GM13976 (cell line): Measurements from ENCODE around the gene C4orf50.
"Not testable (repeated sequence)": the region's sequence is repeated elsewhere in the genome, so short reads cannot be mapped to it uniquely, and the experiment has no call there.

ENCODE experiments used
- DNase-seq: peaks from one replicate; pipeline ENCODE4 v3.0.0; 2012; ENCODE audit warnings: low spot score
- CTCF ChIP-seq: IDR thresholded peaks from 2 replicates; pipeline ENCODE4 v1.5.1; 2012; ENCODE audit warnings: borderline replicate concordance, mild to moderate bottlenecking; ENCODE audit not compliant: insufficient read depth; ENCODE audit errors: extremely low read depth, missing control alignments, control extremely low read depth
- in situ Hi-C: fragments of 300-500 bp; cut with MboI; formaldehyde crosslinking; loops from one replicate; pipeline ENCODE4 v1.12.0; 2022; ENCODE audit warnings: low sequenced_read_pairs, mixed read lengths, inconsistent platforms; ENCODE audit not compliant: unreplicated experiment

The C4orf50 gene

GRCh38 chr4:5999356-5999755 is 18.9 kb downstream of the C4orf50 start:
- in situ Hi-C loops, result no loop called here
- no peak for TF ChIP-seq CTCF
- DNase-seq, result no peak

GRCh38 chr4:5998333-5998936 is 19.8 kb downstream of the C4orf50 start:
- peak; percentile 93 for TF ChIP-seq CTCF
- in situ Hi-C loops, result no loop called here
- DNase-seq, result peak; percentile 83

- in situ Hi-C loops, result no loop called here
- no peak for TF ChIP-seq CTCF
Measured at GRCh38 chr4:5996641-5997040, 21.6 kb downstream of the C4orf50 start.

GRCh38 chr4:5995901-5996623 is 22.2 kb downstream of the C4orf50 start:
- in situ Hi-C loops, result no loop called here
- no peak for TF ChIP-seq CTCF
- no peak for DNase-seq

More at GRCh38 chr4:5996641-5997040, 21.6 kb downstream of the C4orf50 start:
- DNase-seq, result no peak

- in situ Hi-C loops, result no loop called here
- no peak for TF ChIP-seq CTCF
- no peak for DNase-seq
Measured at GRCh38 chr4:5993876-5994811, 24.1 kb downstream of the C4orf50 start.

- in situ Hi-C loops, result not testable (repeated sequence)
Measured at GRCh38 chr4:5993346-5993745, 24.9 kb downstream of the C4orf50 start.

GRCh38 chr4:5992828-5993321 is 25.4 kb downstream of the C4orf50 start:
- DNase-seq, result no peak
- no peak for TF ChIP-seq CTCF
- in situ Hi-C loops, result no loop called here

More at GRCh38 chr4:5993346-5993745, 24.9 kb downstream of the C4orf50 start:
- not testable (repeated sequence) for DNase-seq
